ENCODE results near the gene C14orf180. TPM values are rescaled to one million over a fixed set of nuclear protein-coding genes. Genes with fewer than 3 reads are reported as not detected.

The C14orf180 gene
- total RNA-seq, 2 experiments from 2014 or later, result not detected

DNA sequence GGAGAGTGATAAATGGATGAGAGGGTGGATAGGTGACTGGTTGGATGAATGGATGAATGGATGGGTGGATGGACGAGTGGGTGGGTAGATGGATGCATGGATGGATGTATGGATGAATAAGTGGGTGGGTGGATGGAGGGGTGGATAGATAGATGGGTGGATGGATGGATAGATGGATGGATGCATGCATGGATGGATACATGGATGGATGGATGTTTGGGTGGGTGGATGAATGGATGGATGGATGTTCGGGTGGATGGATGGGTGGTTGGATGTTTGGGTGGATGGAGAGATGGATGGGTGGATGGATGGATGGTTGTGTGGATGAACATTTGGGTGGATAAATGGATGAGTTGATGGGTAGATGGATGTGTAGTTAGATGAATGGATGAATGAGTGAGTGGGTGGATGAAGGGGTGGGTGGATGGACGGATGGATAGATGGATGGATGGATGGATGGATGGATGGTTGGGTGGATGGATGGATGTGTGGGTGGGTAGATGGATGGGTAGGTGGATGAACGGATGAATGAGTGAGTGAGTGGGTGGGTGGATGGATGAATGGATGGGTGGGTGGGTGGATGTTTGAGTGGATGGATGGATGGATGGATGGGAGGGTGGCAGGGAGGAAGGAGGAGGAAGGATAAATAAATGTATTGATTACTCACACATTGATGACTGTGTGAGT lies 34.7 kb downstream of the C14orf180 start:
- H3K36me3 ChIP-seq (ENCODE audit: insufficient read depth, low read length), result no peaks in the 10 kb centered on the region
- intact Hi-C loops (cut with micrococcal nuclease; ENCODE audit: unreplicated experiment), result no loop called here
- H3K79me2 ChIP-seq (ENCODE audit: insufficient read depth, low read depth, low read length), result no peaks in the 10 kb centered on the region
- DNase-seq (ENCODE audit: low spot score), result no peak
- ChIA-PET POLR2A (no interaction called here), CTCF (ENCODE audit: unreplicated experiment) (no interaction called here)
- no peak overlapping the region for H2AFZ ChIP-seq (ENCODE audit: low read length)
- no peak overlapping the region for H3K27ac ChIP-seq (ENCODE audit: low read depth, low read length, poor library complexity, severe bottlenecking)
- H3K4me1 ChIP-seq (ENCODE audit: insufficient read depth, low read length, poor library complexity, severe bottlenecking), result no peaks in the 10 kb centered on the region
- H3K9me2 ChIP-seq (ENCODE audit: insufficient read depth, low read length), result no peaks in the 10 kb centered on the region
- no peak overlapping the region for H3K4me2 ChIP-seq (ENCODE audit: low read length)
- BruUV-seq (replicated peaks), result no TSS peak
- no peaks in the 10 kb centered on the region for H3K9me3 ChIP-seq (ENCODE audit: low read length)
- no peak for TF ChIP-seq EZH2phosphoT487 (IDR thresholded peaks at IDR 0.05; ENCODE audit: borderline replicate concordance, low read depth, low read length)
- H3K4me3 ChIP-seq (ENCODE audit: low read depth, low read length, poor library complexity, severe bottlenecking), result no peak overlapping the region
- H4K20me1 ChIP-seq (ENCODE audit: insufficient read depth, low read length), result no peaks in the 10 kb centered on the region

DNA sequence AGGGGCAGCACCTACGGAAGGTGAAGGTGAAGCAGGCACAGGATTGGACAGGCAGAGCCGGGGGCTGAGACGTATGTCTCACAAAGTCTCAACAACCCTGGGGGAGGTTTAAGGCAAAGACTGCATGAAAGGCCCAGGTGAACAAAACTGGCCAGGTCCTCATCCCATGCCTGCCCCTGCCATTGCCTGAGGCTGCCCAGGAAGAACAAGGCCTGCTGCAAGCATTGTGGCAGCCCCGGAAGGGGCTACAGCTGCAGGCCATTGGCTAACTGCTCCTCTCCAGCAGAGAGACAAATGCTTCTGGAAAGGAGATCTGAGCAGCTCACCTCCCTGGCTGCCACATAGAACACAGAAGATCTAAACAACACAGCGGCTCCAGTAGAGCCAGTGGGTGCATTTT lies 45.4 kb downstream of the C14orf180 start:
- TF ChIP-seq, protein P1, sequence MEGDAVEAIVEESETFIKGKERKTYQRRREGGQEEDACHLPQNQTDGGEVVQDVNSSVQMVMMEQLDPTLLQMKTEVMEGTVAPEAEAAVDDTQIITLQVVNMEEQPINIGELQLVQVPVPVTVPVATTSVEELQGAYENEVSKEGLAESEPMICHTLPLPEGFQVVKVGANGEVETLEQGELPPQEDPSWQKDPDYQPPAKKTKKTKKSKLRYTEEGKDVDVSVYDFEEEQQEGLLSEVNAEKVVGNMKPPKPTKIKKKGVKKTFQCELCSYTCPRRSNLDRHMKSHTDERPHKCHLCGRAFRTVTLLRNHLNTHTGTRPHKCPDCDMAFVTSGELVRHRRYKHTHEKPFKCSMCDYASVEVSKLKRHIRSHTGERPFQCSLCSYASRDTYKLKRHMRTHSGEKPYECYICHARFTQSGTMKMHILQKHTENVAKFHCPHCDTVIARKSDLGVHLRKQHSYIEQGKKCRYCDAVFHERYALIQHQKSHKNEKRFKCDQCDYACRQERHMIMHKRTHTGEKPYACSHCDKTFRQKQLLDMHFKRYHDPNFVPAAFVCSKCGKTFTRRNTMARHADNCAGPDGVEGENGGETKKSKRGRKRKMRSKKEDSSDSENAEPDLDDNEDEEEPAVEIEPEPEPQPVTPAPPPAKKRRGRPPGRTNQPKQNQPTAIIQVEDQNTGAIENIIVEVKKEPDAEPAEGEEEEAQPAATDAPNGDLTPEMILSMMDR (conservative IDR thresholded peaks at IDR 0.05; ENCODE audit: low read length), result no peak
- TF ChIP-seq EZH2phosphoT487 (IDR thresholded peaks at IDR 0.05; ENCODE audit: borderline replicate concordance, low read depth, low read length), result no peak
- CTCF ChIA-PET (ENCODE audit: unreplicated experiment), result no interaction called here
- Histone ChIP-seq H3K4me1 (ENCODE audit: insufficient read depth, low read length, poor library complexity, severe bottlenecking) (no peaks in the 10 kb centered on the region), H3K4me2 (ENCODE audit: low read length) (no peak overlapping the region), H3K36me3 (ENCODE audit: insufficient read depth, low read length) (no peaks in the 10 kb centered on the region), H3K9me3 (ENCODE audit: low read length) (peaks cover 19% of the 10 kb centered on the region; the same call in 1 of the 2 replicates), H3K4me3 (ENCODE audit: low read depth, low read length, poor library complexity, severe bottlenecking) (no peak overlapping the region), H3K79me2 (ENCODE audit: insufficient read depth, low read depth, low read length) (no peaks in the 10 kb centered on the region), H4K20me1 (ENCODE audit: insufficient read depth, low read length) (no peaks in the 10 kb centered on the region), H3K9me2 (ENCODE audit: insufficient read depth, low read length) (no peaks in the 10 kb centered on the region), H3K27ac (ENCODE audit: low read depth, low read length, poor library complexity, severe bottlenecking) (no peak overlapping the region), H2AFZ (ENCODE audit: low read length) (no peak overlapping the region)
- POLR2A ChIA-PET, result no interaction called here
- intact Hi-C loops (cut with micrococcal nuclease; ENCODE audit: unreplicated experiment), result no loop called here
- DNase-seq (ENCODE audit: low spot score), result no peak
- BruUV-seq (replicated peaks), result no TSS peak

GRCh38 chr14:104632781-104633180 lies 53.2 kb downstream of the C14orf180 start:
- no peaks in the 10 kb centered on the region for H3K4me1 ChIP-seq (ENCODE audit: insufficient read depth, low read length, poor library complexity, severe bottlenecking)
- no peak overlapping the region for H3K4me3 ChIP-seq (ENCODE audit: low read depth, low read length, poor library complexity, severe bottlenecking)
- no TSS peak for BruUV-seq (replicated peaks)
- H4K20me1 ChIP-seq (ENCODE audit: insufficient read depth, low read length), result no peaks in the 10 kb centered on the region
- no peak overlapping the region for H2AFZ ChIP-seq (ENCODE audit: low read length)
- H3K79me2 ChIP-seq (ENCODE audit: insufficient read depth, low read depth, low read length), result no peaks in the 10 kb centered on the region
- POLR2A ChIA-PET, result no interaction called here
- CTCF ChIA-PET (ENCODE audit: unreplicated experiment), result no interaction called here
- no peak overlapping the region for H3K4me2 ChIP-seq (ENCODE audit: low read length)
- H3K9me2 ChIP-seq (ENCODE audit: insufficient read depth, low read length), result no peaks in the 10 kb centered on the region
- no peak overlapping the region for H3K27ac ChIP-seq (ENCODE audit: low read depth, low read length, poor library complexity, severe bottlenecking)
- DNase-seq (ENCODE audit: low spot score), result no peak
- no peaks in the 10 kb centered on the region for H3K36me3 ChIP-seq (ENCODE audit: insufficient read depth, low read length)
- intact Hi-C loops (cut with micrococcal nuclease; ENCODE audit: unreplicated experiment), result no loop called here
- TF ChIP-seq, protein P1 (conservative IDR thresholded peaks at IDR 0.05; ENCODE audit: low read length), result no peak
- TF ChIP-seq EZH2phosphoT487 (IDR thresholded peaks at IDR 0.05; ENCODE audit: borderline replicate concordance, low read depth, low read length), result no peak
- H3K9me3 ChIP-seq (ENCODE audit: low read length), result peaks cover 13% of the 10 kb centered on the region; the same call in 1 of the 2 replicates
